SK-N-SH (cell line): ENCODE data around the gene PDE4B.

ENCODE experiments used
- EZH2phosphoT487 ChIP-seq: fragments of 200-600 bp; sonication (generic); IDR thresholded peaks from 2 replicates; pipeline ENCODE4 v1.6.1; 2017; ENCODE audit warnings: low read depth, mixed run types, mild to moderate bottlenecking, antibody characterized with exemption, moderate library complexity, borderline replicate concordance
- FOSL2 ChIP-seq: IDR thresholded peaks from 2 replicates; pipeline ENCODE4 v1.4.0; 2012; ENCODE audit warnings: low read depth, mild to moderate bottlenecking, moderate library complexity, borderline replicate concordance
- FOXJ3 ChIP-seq: sonication (generic); formaldehyde crosslinking; IDR thresholded peaks from 2 replicates; pipeline ENCODE4 v1.5.1; 2020; ENCODE audit warnings: mild to moderate bottlenecking, missing genetic modification reagents
- GABPA ChIP-seq: IDR thresholded peaks from 2 replicates; pipeline ENCODE4 v1.4.0; 2012; ENCODE audit warnings: low read depth, mild to moderate bottlenecking
- NFIC ChIP-seq: IDR thresholded peaks from 2 replicates; pipeline ENCODE4 v1.4.0; 2012; ENCODE audit warnings: borderline replicate concordance
- POLR2AphosphoS5 ChIP-seq: IDR thresholded peaks from 2 replicates; pipeline ENCODE4 v1.6.1; 2012; ENCODE audit warnings: low read depth, low read length
- RAD21 ChIP-seq: IDR thresholded peaks from 2 replicates; pipeline ENCODE4 v1.6.1; 2012; ENCODE audit warnings: mild to moderate bottlenecking, low read length
- SIN3A ChIP-seq: IDR thresholded peaks from 2 replicates; pipeline ENCODE4 v1.6.1; 2012; ENCODE audit warnings: low read depth, mild to moderate bottlenecking, low read length, moderate library complexity, borderline replicate concordance
- TEAD4 ChIP-seq: IDR thresholded peaks from 2 replicates; pipeline ENCODE4 v1.4.0; 2012; ENCODE audit warnings: mild to moderate bottlenecking, borderline replicate concordance; ENCODE audit not compliant: insufficient read depth
- TF ChIP-seq, protein P1 (sequence below): IDR thresholded peaks from 2 replicates; pipeline ENCODE4 v1.4.0; 2012; ENCODE audit warnings: low read depth
- TF ChIP-seq, protein P2 (sequence below): fragments of 200-600 bp; sonication (generic); IDR thresholded peaks from 2 replicates; pipeline ENCODE4 v1.6.1; 2017; ENCODE audit warnings: antibody characterized with exemption, mild to moderate bottlenecking, moderate library complexity
- TF ChIP-seq, protein P3 (sequence below): IDR thresholded peaks from 2 replicates; pipeline ENCODE4 v1.4.0; 2012; ENCODE audit warnings: low read depth, borderline replicate concordance

DNA sequence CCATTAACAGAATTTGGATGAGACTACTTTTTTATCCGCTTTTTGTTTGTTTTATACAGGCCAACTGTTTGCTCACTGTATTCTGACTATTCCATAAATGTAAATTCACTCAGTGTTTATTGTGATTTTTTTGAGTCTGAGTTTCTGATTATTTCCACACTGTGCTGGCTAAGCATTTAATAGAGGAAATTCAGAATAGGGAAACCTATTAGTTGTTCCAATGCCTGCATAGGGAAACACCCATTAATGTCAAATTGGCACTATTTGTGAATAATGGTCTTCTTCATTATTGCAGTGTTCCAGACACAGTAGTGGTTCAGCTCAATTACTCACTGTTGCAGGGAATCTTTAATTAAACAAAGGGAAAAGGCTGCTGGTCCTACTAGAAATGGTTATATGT, 566.6 kb downstream of the PDE4B start:
- TF ChIP-seq POLR2AphosphoS5 = no peak
- TF ChIP-seq RAD21 = no peak
- TF ChIP-seq NFIC = no peak
- TF ChIP-seq SIN3A = no peak
- TF ChIP-seq, protein P1, sequence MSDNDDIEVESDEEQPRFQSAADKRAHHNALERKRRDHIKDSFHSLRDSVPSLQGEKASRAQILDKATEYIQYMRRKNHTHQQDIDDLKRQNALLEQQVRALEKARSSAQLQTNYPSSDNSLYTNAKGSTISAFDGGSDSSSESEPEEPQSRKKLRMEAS = no peak
- TF ChIP-seq, protein P2, sequence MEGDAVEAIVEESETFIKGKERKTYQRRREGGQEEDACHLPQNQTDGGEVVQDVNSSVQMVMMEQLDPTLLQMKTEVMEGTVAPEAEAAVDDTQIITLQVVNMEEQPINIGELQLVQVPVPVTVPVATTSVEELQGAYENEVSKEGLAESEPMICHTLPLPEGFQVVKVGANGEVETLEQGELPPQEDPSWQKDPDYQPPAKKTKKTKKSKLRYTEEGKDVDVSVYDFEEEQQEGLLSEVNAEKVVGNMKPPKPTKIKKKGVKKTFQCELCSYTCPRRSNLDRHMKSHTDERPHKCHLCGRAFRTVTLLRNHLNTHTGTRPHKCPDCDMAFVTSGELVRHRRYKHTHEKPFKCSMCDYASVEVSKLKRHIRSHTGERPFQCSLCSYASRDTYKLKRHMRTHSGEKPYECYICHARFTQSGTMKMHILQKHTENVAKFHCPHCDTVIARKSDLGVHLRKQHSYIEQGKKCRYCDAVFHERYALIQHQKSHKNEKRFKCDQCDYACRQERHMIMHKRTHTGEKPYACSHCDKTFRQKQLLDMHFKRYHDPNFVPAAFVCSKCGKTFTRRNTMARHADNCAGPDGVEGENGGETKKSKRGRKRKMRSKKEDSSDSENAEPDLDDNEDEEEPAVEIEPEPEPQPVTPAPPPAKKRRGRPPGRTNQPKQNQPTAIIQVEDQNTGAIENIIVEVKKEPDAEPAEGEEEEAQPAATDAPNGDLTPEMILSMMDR = no peak
- no peak for TF ChIP-seq FOXJ3
- TF ChIP-seq GABPA = no peak
- TF ChIP-seq EZH2phosphoT487 = no peak
- TF ChIP-seq TEAD4 = no peak
- no peak for TF ChIP-seq FOSL2
- TF ChIP-seq, protein P3, sequence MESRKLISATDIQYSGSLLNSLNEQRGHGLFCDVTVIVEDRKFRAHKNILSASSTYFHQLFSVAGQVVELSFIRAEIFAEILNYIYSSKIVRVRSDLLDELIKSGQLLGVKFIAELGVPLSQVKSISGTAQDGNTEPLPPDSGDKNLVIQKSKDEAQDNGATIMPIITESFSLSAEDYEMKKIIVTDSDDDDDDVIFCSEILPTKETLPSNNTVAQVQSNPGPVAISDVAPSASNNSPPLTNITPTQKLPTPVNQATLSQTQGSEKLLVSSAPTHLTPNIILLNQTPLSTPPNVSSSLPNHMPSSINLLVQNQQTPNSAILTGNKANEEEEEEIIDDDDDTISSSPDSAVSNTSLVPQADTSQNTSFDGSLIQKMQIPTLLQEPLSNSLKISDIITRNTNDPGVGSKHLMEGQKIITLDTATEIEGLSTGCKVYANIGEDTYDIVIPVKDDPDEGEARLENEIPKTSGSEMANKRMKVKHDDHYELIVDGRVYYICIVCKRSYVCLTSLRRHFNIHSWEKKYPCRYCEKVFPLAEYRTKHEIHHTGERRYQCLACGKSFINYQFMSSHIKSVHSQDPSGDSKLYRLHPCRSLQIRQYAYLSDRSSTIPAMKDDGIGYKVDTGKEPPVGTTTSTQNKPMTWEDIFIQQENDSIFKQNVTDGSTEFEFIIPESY = no peak
